Activated T-helper 9 cell treated with anti-CD3 and anti-CD28 coated beads, Interleukin-2, amount 50 U/mL, for 16 hours (primary cell): ENCODE results near the gene TMEM222.
A peak's percentile ranks its signal among the peaks of the same experiment; 100 is the strongest.
"Not testable (repeated sequence)": the region's sequence is repeated elsewhere in the genome, so short reads cannot be mapped to it uniquely, and the experiment has no call there.

Experiments
- DNase-seq: peaks from one replicate; pipeline ENCODE4 v3.0.0-alpha.2; 2020; ENCODE audit warnings: low read depth

TMEM222 gene, protein sequence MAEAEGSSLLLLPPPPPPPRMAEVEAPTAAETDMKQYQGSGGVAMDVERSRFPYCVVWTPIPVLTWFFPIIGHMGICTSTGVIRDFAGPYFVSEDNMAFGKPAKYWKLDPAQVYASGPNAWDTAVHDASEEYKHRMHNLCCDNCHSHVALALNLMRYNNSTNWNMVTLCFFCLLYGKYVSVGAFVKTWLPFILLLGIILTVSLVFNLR

DNA sequence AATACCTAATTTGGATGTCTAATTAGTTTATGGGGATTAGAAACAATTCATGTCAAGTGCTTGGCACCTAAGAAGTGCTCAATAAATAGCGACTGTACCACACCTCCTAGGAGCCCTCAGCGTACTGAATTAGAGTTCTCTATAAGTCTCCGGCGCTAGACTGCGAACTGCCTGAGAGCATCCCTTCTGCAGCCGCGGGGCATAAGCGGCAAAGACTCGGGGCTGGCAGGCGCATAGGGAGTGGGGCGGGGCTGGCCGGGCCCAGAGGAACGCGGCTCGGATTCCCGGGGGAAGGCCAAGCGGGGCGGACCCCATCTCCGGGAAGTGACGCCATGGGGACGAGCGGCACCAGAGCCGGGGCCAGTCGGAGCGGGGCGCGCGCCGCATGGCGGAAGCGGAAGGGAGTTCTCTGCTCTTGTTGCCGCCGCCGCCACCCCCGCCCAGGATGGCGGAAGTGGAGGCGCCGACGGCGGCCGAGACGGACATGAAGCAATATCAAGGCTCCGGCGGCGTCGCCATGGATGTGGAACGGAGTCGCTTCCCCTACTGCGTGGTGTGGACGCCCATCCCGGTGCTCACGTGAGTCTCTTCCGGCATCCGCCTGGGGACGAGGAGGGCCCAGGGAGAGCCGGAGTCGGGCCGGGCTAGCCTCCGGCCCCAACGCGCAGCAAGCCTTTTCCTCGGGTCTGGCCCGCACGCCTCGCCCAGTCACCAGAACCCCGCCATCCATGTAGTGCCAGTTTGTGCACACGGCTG, at the start of gene TMEM222:
Gene TMEM222 (plus strand): TSS at position 351 of the 756 bp plus-strand sequence. CDS start 35 bp downstream, at position 386.
- peak; percentile 98 for DNase-seq

DNA sequence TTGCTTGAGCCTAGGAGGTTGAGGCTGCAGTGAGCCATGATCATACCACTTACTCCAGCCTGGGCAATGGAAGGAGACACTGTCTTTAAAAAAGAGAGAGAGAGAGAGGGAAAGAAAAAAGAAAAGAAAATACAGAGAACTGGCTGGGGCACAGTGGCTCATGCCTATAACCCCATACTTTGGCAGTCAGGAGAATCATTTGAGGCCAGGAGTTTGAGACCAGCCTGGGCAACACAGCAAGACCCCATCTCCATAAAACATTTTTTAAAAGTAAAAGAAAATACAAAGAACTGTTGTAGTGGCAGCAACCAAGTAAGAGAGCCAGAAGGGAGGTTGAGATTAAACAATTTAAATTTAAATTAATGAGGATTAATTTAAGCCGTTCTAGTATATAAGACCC, 47.8 kb upstream of the TMEM222 start:
- no peak for DNase-seq

DNA sequence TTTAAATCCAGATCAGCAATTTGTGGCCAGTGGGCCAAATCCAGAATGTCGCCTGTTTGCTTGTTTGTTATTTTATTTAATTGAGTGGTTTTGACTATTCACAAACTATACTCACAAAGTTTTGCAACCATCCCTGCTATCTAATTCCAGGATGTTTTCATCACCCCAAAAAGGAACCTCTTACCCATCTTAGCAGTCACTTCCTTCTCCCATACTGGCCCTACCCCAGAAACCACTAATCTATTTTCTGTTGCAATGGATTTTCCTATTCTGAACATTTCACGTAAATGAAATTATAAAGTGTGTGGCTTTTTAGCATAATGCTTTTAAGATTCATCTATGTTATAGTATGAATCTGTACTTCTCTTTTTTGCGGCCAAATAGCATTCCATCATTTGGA, 46.3 kb upstream of the TMEM222 start:
- DNase-seq: no peak

DNA sequence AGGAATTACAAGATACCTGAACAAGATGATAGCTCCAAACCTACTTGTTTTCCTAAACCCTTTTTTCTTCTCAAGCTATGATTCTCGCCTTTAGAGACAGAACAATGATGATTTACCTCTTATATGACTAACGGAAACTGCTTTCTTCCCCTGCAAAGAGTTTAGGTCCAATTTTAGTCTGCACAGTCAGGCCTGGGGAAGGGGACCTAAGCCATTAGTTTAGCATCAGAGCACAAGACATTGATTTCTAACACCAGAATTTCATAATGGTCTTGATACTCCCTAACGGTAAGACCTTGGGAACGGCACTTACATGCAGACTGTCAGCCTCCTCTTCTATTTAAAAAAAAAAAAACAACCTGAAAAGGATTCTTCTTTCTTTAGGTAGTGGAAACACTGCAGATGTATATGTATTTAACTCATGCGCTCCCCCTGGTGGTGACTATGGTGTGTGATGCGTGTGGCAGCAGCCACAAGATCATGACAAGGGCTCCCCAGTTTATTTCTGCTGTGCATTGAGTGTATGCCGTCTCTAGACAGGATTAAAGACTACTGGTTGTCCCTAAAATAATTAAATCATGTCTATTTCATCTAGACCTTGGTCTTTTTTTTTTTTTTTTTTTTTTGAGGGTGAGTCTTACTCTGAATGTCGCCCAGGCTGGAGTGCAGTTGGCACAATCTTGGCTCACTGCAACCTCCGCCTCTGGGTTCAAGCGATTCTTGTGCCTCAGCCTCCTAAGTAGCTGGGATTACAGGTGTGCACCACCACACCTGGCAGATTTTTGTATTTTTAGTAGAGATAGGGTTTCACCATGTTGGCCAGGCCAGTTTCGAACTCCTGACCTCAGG, 37.3 kb upstream of the TMEM222 start:
- DNase-seq: peak; percentile 75

DNA sequence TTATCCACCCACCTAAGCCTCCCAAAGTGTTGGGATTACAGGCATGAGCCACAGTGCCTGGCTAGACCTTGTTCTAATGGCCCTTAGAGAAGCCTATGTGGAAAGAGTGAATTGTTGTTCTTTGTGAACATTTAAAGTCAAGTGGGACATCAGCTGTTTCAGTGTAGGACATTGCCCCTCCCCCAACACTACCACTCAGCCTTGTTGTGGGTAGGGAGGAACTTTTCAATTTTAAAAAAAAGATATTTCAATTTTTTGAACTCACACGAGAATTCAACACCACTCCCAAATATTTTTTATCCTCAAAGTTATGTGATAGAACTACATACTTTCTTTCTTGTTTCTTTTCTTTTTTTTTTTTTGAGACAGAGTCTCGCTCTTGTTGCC, 36.7 kb upstream of the TMEM222 start:
- no peak for DNase-seq

DNA sequence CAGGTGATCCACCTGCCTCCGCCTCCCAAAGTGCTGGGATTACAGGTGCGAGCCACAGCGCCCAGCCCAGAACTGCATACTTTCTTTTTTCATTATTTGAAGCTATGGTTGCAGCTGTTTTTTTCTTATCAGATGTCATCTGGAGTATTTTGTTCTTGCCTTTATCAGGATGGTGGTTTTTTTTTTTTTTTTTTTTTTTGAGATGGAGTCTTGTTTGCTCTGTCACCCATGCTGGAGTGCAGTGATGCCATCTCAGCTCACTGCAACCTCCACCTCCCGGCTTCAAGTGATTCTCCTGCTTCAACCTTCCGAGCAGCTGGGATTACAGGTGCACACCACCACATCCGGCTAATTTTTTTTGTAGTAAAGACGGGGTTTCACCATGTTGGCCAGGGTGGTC, 36.1 kb upstream of the TMEM222 start:
- DNase-seq: not testable (repeated sequence)

DNA sequence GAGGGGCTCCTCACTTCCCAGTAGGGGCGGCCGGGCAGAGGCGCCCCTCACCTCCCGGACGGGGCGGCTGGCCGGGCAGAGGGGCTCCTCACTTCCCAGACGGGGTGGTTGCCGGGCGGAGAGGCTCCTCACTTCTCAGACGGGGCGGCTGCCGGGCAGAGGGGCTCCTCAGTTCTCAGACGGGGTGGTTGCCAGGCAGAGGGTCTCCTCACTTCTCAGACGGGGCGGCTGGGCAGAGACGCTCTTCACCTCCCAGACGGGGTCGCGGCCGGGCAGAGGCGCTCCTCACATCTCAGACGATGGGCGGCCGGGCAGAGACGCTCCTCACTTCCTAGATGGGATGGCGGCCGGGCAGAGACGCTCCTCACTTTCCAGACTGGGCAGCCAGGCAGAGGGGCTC, 32.8 kb upstream of the TMEM222 start:
- not testable (repeated sequence) for DNase-seq

DNA sequence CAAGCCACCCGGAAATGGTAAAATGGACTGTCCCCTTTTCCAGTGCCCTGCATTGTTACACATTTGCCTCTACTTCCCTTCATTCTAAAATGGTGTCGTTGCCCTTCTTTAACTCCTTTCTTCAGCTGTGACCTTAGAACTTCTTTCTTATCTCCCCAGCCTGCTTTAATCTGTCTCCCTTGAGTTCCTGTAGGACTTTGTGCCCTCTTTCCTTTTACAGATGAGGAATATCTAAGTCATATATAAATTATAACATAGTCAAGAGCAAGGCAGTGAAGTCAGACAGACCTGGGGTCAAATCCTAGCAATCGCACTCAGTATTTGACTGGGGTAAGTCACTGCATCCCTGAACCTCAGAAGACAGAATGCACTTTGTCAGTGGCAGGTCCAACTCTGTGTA, 31.4 kb upstream of the TMEM222 start:
- DNase-seq: no peak

DNA sequence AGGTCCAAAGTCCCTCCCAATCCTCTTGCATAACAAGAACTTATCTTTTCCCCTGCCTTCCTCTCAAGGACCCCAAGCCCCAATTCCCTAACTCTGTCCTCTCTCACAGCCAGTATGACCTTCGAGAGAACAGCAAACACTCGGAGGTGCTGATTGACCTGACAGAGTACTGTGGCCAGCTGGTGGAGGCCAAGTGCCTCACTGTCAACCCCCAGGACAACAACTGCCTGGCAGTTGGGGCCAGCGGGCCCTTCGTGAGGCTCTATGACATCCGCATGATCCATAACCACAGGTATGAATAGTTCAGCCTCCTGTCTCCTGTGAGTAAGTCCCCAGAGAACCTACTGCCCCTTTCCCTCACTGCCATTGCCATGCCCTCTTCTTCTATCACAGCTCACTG, 29.9 kb upstream of the TMEM222 start:
- DNase-seq: no peak

DNA sequence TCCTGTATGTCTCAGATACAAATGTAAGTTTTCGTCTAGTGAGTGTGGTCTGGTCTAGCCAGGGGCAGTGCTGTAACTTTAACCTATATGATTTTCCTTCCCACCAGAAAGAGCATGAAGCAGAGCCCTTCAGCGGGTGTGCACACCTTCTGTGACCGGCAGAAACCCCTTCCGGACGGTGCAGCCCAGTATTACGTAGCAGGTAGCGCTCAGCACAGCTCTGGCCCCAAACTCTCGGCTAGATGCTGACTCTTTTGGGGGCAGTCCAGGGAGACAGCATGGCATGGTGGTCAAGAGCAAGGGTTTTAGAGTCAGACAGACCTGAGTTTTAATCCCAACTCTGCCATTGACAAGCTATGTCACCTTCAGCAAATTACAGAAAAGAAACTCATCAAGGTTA, 28.0 kb upstream of the TMEM222 start:
- DNase-seq: no peak

DNA sequence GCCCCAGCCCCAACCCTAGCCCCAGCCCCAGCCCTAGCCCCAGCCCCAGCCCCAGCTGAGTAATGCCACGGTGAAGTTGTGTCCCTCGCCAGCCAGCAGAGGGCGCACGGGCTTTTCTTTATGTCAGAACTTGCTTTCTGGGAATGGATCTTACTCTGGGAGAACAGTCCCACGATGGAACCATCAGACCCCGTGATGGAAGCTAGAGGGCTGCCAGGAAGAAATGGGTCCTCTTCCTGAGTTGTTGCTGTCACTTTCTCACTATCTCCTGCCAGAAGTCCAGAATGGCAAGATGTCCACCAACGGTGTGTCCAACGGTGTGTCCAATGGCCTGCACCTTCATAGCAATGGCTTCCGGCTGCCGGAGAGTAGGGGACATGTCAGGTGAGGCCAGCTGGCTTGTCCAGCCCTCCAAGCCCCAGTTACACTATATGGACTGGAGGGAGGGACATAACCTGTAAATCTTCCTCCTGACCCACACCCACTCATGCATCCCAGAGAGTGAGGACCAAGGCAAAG, 25.1 kb upstream of the TMEM222 start:
- DNase-seq: peak; percentile 62

DNA sequence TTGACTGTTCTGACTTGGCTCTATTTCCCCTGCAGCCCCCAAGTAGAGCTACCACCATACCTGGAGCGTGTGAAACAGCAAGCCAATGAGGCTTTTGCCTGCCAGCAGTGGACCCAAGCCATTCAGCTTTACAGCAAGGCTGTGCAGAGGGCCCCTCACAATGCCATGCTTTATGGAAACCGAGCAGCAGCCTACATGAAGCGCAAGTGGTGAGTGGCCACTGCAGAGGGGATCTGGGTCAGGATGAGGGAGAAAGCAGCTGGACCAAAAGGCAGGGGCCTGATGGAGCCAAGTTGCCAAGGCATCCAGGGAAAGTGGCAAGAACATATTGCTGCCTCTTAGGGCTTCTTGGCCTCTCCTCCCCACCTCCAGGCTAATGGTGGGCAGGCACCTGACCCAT, 24.1 kb upstream of the TMEM222 start:
- no peak for DNase-seq

DNA sequence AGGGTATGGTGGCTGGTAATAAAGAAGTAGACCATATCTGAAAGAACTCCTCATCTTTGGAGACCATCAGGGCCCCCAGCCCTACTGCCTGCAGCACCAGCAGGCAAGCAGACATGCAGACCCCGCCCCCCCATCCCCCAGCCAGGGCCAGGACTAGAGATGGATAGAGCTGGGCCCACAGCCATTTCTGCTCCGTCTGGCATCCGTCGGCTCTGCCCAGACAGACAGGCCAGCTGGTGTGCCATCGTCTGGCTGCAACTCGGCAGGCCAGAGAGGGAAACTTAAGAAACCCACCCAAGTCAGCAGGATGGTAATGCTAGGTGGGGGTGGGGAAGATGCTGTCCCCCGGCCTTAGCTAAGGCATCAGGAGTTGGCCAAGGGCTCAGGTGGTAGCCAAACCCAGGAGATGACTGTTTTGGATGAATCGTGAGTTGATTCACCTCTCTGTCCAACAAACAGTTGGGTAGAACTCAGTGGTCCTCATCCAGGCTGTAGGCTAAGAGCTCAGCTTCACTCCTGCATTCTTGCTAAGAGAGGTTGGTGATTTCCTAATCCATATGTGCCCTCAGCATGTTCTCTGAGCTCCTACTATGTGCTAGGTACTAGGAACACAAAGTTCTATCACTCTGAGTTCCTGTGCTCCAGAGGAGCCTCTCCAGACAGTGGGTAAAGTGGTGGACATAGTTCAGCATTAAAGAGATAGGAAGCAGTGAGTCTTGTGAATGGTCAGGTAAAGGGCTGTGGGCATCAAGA, 23.2 kb upstream of the TMEM222 start:
- DNase-seq: no peak

DNA sequence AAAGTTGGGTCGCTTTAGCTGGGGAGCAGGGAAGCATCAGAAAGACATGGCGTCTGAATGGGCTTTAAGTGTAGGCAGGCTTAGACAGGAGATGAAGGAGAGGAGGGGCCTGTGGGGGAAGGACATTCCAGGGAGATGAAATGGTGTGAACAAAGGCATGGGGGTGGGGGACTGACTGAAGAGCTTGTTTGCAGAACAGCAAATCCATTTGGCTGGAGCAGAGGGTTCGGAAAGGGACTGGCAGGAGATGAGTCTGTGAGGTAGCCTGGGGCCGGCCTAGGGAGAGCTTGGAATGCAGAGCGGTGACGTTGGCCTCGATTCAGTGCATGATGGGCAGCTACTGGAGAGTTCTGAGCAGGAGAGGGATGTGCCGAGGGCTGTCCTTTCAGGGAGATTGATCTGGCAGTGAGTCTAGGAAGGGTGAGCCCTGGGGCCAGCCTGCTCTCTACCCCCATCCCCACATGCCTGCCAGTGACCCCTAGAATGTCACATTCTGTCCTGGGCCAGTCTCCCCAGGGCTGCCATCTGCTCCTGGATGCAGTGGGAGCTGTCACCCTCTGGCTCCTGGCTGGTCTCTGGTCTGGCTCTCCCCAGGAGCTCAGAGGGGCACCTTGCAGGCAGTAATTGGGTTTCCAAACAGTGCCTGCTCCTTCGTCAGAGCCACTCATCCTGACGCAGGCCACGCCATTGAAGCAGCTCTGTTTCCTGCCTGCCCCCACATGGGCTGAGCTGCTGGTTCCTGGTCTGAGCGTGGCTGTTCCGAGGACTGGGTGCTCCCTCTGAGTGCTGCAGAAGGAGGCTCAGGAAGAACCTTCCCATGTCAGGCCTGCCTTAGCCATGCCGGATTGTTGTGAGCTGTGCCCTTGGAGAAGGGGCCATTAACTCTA, 22.3 kb upstream of the TMEM222 start:
- no peak for DNase-seq

DNA sequence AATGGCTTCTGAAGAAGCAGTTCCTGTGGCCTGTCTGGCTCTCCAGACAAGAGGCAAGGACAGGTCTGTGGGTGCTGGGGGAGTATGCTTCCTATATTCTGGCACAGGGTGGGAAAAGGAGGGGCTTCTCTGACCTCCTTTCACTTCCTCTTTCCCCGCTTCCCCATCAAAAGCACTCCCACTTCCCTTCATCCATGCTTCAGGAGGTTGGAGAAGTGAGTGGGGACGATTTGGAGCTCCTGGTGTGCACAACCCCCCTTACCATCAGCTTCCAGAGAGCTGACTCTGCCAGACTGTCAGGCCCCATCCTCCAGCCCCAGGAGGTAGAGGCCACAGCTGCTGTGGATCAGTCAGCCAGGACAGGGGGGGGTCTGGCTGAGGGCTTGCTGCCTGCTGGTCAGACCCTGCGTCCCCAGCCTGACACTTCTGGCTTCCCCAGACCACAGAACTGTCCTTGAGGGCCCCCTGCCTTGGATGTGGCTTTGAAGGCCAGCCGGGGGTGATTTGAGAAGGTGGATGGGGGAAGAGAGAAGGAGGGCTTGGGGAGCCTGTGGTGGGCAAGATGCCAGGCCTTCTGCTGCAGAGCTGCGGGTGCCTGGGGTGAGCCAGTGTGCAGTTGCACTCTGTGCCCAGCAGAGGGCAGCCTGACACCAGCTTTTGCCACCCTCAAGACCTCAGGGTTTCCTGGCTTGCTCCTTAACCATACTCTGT, 21.5 kb upstream of the TMEM222 start:
- DNase-seq: peak; percentile 63

DNA sequence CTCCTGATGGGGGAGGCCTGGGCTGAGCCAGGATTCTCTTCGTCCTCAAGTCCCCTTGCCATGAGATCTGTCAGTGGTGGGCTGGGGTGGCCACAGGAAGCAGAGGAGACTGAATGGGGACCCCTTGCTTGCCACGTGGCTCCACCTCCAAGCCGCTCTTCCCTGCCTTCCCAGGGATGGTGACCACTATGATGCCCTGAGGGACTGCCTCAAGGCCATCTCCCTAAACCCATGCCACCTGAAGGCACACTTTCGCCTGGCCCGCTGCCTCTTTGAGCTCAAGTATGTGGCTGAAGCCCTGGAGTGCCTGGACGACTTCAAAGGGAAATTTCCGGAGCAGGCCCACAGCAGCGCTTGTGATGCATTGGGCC, 20.9 kb upstream of the TMEM222 start:
- no peak for DNase-seq

DNA sequence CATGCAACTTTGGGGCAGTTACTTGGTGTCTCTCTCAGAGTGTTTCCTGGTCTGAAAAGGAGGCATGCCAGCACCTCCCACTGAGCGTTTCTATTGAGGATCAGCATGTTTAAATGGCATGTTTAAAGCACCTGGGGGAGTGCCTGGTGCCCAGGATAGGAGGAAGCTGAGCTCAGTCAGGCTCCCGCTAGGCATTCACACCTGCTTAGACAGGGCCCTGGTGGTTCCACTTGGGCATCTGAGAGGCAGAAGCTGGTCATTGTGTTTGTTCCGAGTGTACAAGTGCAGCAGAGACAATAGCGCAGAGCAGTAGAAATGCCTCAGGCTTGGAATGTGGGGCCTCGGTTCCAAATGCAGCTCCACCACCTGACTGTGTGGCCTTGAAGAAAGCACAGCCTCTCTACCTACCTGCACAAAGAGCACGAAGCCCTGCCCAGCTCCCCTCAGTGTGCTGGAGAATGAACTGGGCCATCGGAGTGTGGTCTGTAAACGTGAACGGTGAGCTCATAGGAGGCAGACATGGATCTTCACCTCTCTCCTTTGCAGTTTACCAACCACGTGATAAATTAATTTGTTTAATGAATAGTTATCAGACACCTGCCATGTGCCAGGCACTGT, 20.3 kb upstream of the TMEM222 start:
- DNase-seq: no peak

DNA sequence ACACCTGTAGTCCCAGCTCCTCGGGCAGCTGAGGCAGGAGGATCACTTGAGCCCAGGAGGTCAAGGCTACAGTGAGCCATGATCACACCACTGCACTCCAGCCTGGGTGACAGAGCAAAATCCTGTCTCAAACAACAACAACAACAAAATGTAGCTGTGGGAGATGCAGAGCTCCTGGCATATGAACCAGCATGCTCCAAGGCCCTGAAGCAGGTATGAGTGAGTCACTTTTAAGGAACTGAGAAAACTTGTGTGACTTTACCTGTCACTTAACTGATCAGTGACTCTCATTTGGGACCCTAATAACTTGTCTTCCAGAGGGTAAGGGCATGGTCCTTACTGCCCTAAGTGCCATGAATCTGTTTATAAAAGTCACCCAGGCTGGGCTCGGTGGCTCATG, 19.4 kb upstream of the TMEM222 start:
- no peak for DNase-seq

DNA sequence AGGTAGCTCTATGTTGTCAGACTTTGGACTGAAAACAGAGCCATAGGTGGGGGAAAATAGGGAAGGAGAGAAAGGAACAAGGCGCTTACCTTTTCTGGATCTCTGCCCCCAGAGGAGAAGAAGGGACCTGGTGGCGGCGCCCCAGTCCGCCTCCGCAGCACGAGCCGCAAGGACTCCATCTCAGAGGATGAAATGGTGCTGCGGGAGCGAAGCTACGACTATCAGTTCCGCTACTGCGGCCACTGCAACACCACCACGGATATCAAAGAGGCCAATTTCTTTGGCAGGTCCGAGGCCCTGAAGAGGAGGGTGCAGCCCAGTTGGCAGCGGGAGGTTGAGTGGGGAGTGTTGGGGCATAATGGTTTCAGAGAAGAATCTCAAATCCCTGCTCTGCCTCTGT, 18.5 kb upstream of the TMEM222 start:
- DNase-seq: no peak

DNA sequence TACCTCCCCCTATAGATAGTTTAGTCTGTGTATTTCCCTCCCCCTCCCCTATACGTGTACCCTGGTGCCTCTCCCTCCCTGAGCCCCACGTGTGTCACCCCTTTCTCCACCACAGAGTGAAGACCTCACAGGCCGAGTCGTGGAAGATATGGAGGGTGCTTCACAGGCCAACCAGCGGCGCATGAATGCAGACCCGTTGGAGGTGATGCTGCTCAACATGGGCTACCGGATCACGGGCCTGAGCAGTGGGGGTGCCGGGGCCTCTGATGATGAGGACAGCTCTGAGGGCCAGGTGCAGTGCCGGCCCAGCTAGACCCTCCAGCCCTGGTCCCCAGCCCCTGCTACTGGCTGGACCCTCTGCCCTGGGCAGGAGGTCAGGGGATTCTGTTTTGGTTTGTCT, 15.9 kb upstream of the TMEM222 start:
- DNase-seq: no peak
